ENCODE measurements around the gene NTHL1.

Gene NTHL1

GRCh38 chr16:2062801-2063200, 15.2 kb upstream of the NTHL1 start:
- DNase-seq, result no peak

GRCh38 chr16:2061526-2061925, 13.9 kb upstream of the NTHL1 start:
- DNase-seq, result no peak

- DNase-seq, result no peak
Measured at GRCh38 chr16:2061023-2061422, 13.4 kb upstream of the NTHL1 start.

- no peak for DNase-seq
Measured at GRCh38 chr16:2060346-2060745, 12.7 kb upstream of the NTHL1 start.

GRCh38 chr16:2058872-2059271, 11.2 kb upstream of the NTHL1 start:
- no peak for DNase-seq

- DNase-seq, result no peak
Measured at GRCh38 chr16:2058420-2058819, 10.8 kb upstream of the NTHL1 start.

GRCh38 chr16:2057438-2057837, 9.8 kb upstream of the NTHL1 start:
- DNase-seq, result no peak

- DNase-seq, result no peak
Measured at GRCh38 chr16:2056681-2057407, 9.2 kb upstream of the NTHL1 start.

- no peak for DNase-seq
Measured at GRCh38 chr16:2056077-2056476, 8.4 kb upstream of the NTHL1 start.

- DNase-seq, result peak; percentile 18
Measured at GRCh38 chr16:2054543-2055245, 7.1 kb upstream of the NTHL1 start.

- no peak for DNase-seq
Measured at GRCh38 chr16:2053897-2054296, 6.3 kb upstream of the NTHL1 start.

- DNase-seq, result no peak
Measured at GRCh38 chr16:2053211-2053610, 5.6 kb upstream of the NTHL1 start.

- DNase-seq, result peak; percentile 45
Measured at GRCh38 chr16:2048116-2048543, 496 bp upstream of the NTHL1 start.

- DNase-seq, result no peak
Measured at GRCh38 chr16:2046893-2047329, 723 bp downstream of the NTHL1 start.

GRCh38 chr16:2045965-2046892, 1.4 kb downstream of the NTHL1 start:
- no peak for DNase-seq

- no peak for DNase-seq
Measured at GRCh38 chr16:2044541-2044940, 3.1 kb downstream of the NTHL1 start.

GRCh38 chr16:2043667-2044451, 3.8 kb downstream of the NTHL1 start:
- peak; percentile 52 for DNase-seq

- peak; percentile 39 for DNase-seq
Measured at GRCh38 chr16:2042986-2043666, 4.5 kb downstream of the NTHL1 start.

GRCh38 chr16:2042171-2042985, 5.3 kb downstream of the NTHL1 start:
- peak; percentile 89 for DNase-seq

GRCh38 chr16:2040787-2041522, 6.7 kb downstream of the NTHL1 start:
- peak; percentile 65 for DNase-seq

All from NCI-H146 (cell line).